Tibial artery (tissue), 4 donors: Measurements from ENCODE around the gene SCAMP2.

Source experiments
- DNase-seq, 2 donors: peaks; one replicate each; pipeline ENCODE4 v3.0.0-alpha.2; 2019
- H3K27ac ChIP-seq, 2 donors: fragments of 200-600 bp; sonication (generic) in 1 of 2; 1 replicate in 1 of 2; 2 replicates in 1 of 2; pipeline ENCODE4 v1.5.1; 2018 to 2019; ENCODE audit warnings: mild to moderate bottlenecking in 1 of 2
- H3K27me3 ChIP-seq, 2 donors: fragments of 200-600 bp; sonication (generic) in 1 of 2; one replicate each; pipeline versions ENCODE4 v1.5.1 to v1.6.0; 2016 to 2019
- H3K36me3 ChIP-seq, 3 donors: fragments of 200-600 bp; sonication (generic) in 2 of 3; one replicate each; pipeline ENCODE4 v1.5.1; 2016 to 2019; ENCODE audit warnings: mild to moderate bottlenecking in 2 of 3
- H3K4me1 ChIP-seq, 4 donors: fragments of 200-600 bp; sonication (generic) in 2 of 4; 1 replicate in 3 of 4; 2 replicates in 1 of 4; pipeline ENCODE4 v1.5.1; 2016 to 2019
- H3K4me3 ChIP-seq, 2 donors: fragments of 200-600 bp; sonication (generic) in 1 of 2; 1 replicate in 1 of 2; 2 replicates in 1 of 2; pipeline ENCODE4 v1.5.1; 2018 to 2019; ENCODE audit warnings: mild to moderate bottlenecking in 2 of 2
- H3K9me3 ChIP-seq, 3 donors: fragments of 200-600 bp; sonication (generic) in 1 of 3; one replicate each; pipeline ENCODE4 v1.5.1; 2016 to 2019
- CTCF ChIP-seq, 2 experiments: fragments of 200-600 bp in 1 of 2; fragments of 450-650 bp in 1 of 2; IDR thresholded peaks; one replicate each; pipeline ENCODE4 v1.5.1; 2017 to 2019; ENCODE audit warnings: antibody characterized with exemption in 2 of 2, mild to moderate bottlenecking in 1 of 2, moderate library complexity in 1 of 2
- intact Hi-C: fragments of 100-400 bp; cut with DNase I; formaldehyde crosslinking; loops from one replicate; pipeline ENCODE4 v1.15.0; 2023; ENCODE audit warnings: low total_unique reads

The SCAMP2 gene

GRCh38 chr15:74840851-74841775 lies 32.1 kb downstream of the SCAMP2 start:
- Histone ChIP-seq H3K36me3 (peaks cover 0 to 57% (median 23%) of the 10 kb centered on the region in 3 donors), H3K27ac (no peak overlapping the region), H3K9me3 (no peaks in the 10 kb centered on the region), H3K4me3 (no peak overlapping the region), H3K27me3 (no peaks in the 10 kb centered on the region), H3K4me1 (peaks cover 0 to 28% (median 19%) of the 10 kb centered on the region in 4 donors)
- intact Hi-C loops, result no loop called here
- no peak for TF ChIP-seq CTCF (IDR thresholded peaks at IDR 0.05)
- no peak for DNase-seq

GRCh38 chr15:74839526-74840395 lies 33.4 kb downstream of the SCAMP2 start:
- intact Hi-C loops, result no loop called here
- no peak for TF ChIP-seq CTCF (IDR thresholded peaks at IDR 0.05)
- Histone ChIP-seq H3K27ac (no peak overlapping the region), H3K4me3 (no peak overlapping the region), H3K36me3 (peaks cover 0 to 53% (median 14%) of the 10 kb centered on the region in 3 donors), H3K4me1 (peaks cover 0 to 28% (median 19%) of the 10 kb centered on the region in 4 donors), H3K27me3 (no peaks in the 10 kb centered on the region), H3K9me3 (no peaks in the 10 kb centered on the region)
- no peak for DNase-seq

GRCh38 chr15:74838746-74839525 lies 34.2 kb downstream of the SCAMP2 start:
- Histone ChIP-seq H3K4me3 (no peak overlapping the region), H3K27ac (no peak overlapping the region), H3K4me1 (peaks cover 0 to 26% (median 19%) of the 10 kb centered on the region in 4 donors), H3K27me3 (no peaks in the 10 kb centered on the region), H3K9me3 (no peaks in the 10 kb centered on the region), H3K36me3 (peaks cover 0 to 52% (median 13%) of the 10 kb centered on the region in 3 donors)
- intact Hi-C loops, result no loop called here
- DNase-seq, result no peak
- no peak for TF ChIP-seq CTCF (IDR thresholded peaks at IDR 0.05)

- Histone ChIP-seq H3K27ac (no peak overlapping the region), H3K27me3 (no peaks in the 10 kb centered on the region), H3K9me3 (no peaks in the 10 kb centered on the region), H3K4me3 (no peak overlapping the region), H3K36me3 (peaks cover 0 to 52% (median 13%) of the 10 kb centered on the region in 3 donors), H3K4me1 (peaks cover 0 to 18% (median 12%) of the 10 kb centered on the region in 4 donors)
- TF ChIP-seq CTCF (IDR thresholded peaks at IDR 0.05), result no peak
- no peak for DNase-seq
- intact Hi-C loops, result no loop called here
Observed at GRCh38 chr15:74838137-74838516, 35.0 kb downstream of the SCAMP2 start.
